Activated naive CD4-positive, alpha-beta T cell treated with anti-CD3 and anti-CD28 coated beads, Interleukin-2, amount 50 U/mL, for 72 hours (primary cell): ENCODE data around the gene DUOX2. TPM values are rescaled to one million over a fixed set of nuclear protein-coding genes. Genes with fewer than 3 reads are reported as not detected.
"Not testable (repeated sequence)": the region's sequence is repeated elsewhere in the genome, so short reads cannot be mapped to it uniquely, and the experiment has no call there.

Source experiments
- ATAC-seq, 2 donors: fragments of 150-1000 bp; cut with Tn5 transposase; 2 replicates each; pipeline ENCODE4 v1.10.0; 2021; ENCODE audit warnings: mild to moderate bottlenecking in 2 of 2, moderate library complexity in 2 of 2
- DNase-seq, 2 donors: peaks; one replicate each; pipeline ENCODE4 v3.0.0; 2021 to 2022; ENCODE audit warnings: low spot score in 2 of 2
- H3K27ac Mint-ChIP-seq, 2 donors: one replicate each; pipeline ENCODE4 v1.8.0; 2022; ENCODE audit warnings: mild to moderate bottlenecking in 2 of 2, mixed read lengths in 2 of 2
- H3K36me3 Mint-ChIP-seq, 2 donors: one replicate each; pipeline ENCODE4 v1.8.0; 2022; ENCODE audit warnings: mixed read lengths in 2 of 2
- H3K9me3 Mint-ChIP-seq, 2 donors: one replicate each; pipeline ENCODE4 v1.8.0; 2022; ENCODE audit warnings: mixed read lengths in 2 of 2
- total RNA-seq, 2 donors: library from RNA; stranded (reverse); gene quantifications; one replicate each; pipeline ENCODE4 v1.2.3, GENCODE V29; 2022

DUOX2 gene
- total RNA-seq, 2 donors from 2014 or later = 0.16 to 0.36 TPM

DNA sequence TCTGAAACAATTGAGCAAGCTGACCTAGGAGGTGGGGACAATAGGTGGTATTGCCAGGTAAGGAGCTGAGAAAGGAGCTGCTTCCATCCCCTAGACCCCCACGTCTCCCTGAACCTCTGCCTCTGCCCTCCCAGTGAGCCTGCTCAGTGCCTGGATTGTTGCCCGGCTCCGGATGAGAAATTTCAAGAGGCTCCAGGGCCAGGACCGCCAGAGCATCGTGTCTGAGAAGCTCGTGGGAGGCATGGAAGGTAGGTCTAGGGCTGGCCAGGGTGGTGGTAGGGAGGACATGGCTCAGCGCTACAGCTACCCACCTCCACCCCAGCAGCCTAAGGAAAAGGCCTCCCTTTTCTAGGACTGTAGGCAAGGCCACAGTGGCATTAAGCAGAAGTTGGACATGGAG, 29.1 kb upstream of the DUOX2 start:
- no peaks in the 10 kb centered on the region for H3K9me3 Mint-ChIP-seq
- ATAC-seq (no peak), DNase-seq (no peak)
- H3K36me3 Mint-ChIP-seq = no peaks in the 10 kb centered on the region
- H3K27ac Mint-ChIP-seq = no peak overlapping the region

GRCh38 chr15:45141386-45141785, 27.4 kb upstream of the DUOX2 start:
- no peak for ATAC-seq
- H3K9me3 Mint-ChIP-seq = no peaks in the 10 kb centered on the region
- DNase-seq = no peak
- no peaks in the 10 kb centered on the region for H3K36me3 Mint-ChIP-seq
- no peak overlapping the region for H3K27ac Mint-ChIP-seq

- ATAC-seq (no peak), DNase-seq (no peak)
- Mint-ChIP-seq H3K9me3 (no peaks in the 10 kb centered on the region), H3K36me3 (no peaks in the 10 kb centered on the region), H3K27ac (no peak overlapping the region)
Measured at GRCh38 chr15:45140557-45141250, 26.7 kb upstream of the DUOX2 start.

DNA sequence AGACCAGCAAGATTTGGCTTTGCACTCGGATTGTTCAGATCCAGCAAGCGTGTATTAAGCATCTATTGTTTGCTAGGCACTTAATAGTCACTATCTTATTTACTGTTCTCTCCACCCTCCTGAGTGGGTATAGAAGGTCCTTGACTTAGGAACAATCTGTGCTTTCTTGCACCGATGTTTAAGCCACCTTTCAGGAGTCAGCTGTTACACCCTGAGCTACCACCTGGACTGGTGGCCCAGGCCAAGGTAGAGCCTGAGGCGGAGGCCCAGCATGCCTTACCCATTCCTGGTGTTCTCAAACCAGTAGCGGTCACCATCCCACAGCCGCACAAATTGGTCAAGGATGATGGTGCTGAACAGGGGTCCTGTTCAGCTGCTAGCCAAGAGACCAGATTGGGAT, 25.8 kb upstream of the DUOX2 start:
- ATAC-seq = no peak
- no peak overlapping the region for H3K27ac Mint-ChIP-seq
- H3K9me3 Mint-ChIP-seq = no peaks in the 10 kb centered on the region
- peaks cover 0 to under 1% of the 10 kb centered on the region in 2 donors for H3K36me3 Mint-ChIP-seq
- DNase-seq = no peak

- Mint-ChIP-seq H3K27ac (no peak overlapping the region), H3K36me3 (peaks cover 0 to 5% of the 10 kb centered on the region in 2 donors), H3K9me3 (no peaks in the 10 kb centered on the region)
- ATAC-seq = no peak
- no peak for DNase-seq
Measured at GRCh38 chr15:45138814-45139765, 25.1 kb upstream of the DUOX2 start.

DNA sequence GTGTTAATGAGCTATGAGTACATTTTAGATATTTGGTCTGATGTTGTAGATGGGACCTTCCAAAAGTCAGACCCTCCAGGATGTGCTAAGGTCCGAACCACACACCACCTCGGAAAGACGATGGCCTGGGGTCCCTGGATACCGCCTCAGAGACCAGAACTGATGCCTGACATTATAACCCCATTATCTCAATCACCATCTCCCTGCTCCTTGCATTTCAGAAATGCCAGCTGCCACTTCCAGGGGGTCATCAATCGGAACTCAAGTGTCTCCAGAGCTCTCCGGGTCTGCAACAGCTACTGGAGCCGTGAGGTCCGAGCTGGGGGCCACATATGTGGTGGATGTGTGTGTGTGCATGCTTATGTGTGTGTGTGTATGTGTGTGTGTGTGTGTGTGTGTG, 23.7 kb upstream of the DUOX2 start:
- no peaks in the 10 kb centered on the region for H3K9me3 Mint-ChIP-seq
- ATAC-seq = no peak
- no peak overlapping the region for H3K27ac Mint-ChIP-seq
- DNase-seq = no peak
- peaks cover 0 to 5% of the 10 kb centered on the region in 2 donors for H3K36me3 Mint-ChIP-seq

GRCh38 chr15:45136378-45136764, 22.4 kb upstream of the DUOX2 start:
- Mint-ChIP-seq H3K27ac (no peak overlapping the region), H3K36me3 (peaks cover 0 to 5% of the 10 kb centered on the region in 2 donors), H3K9me3 (no peaks in the 10 kb centered on the region)
- DNase-seq (peak in 1 of 2 donors; percentile 22), ATAC-seq (no peak)

- H3K36me3 Mint-ChIP-seq, H3K9me3 Mint-ChIP-seq, H3K27ac Mint-ChIP-seq, DNase-seq: not testable (repeated sequence)
- ATAC-seq = peak in 1 of 2 donors; percentile 8
Measured at GRCh38 chr15:45135705-45136377, 21.9 kb upstream of the DUOX2 start.

DNA sequence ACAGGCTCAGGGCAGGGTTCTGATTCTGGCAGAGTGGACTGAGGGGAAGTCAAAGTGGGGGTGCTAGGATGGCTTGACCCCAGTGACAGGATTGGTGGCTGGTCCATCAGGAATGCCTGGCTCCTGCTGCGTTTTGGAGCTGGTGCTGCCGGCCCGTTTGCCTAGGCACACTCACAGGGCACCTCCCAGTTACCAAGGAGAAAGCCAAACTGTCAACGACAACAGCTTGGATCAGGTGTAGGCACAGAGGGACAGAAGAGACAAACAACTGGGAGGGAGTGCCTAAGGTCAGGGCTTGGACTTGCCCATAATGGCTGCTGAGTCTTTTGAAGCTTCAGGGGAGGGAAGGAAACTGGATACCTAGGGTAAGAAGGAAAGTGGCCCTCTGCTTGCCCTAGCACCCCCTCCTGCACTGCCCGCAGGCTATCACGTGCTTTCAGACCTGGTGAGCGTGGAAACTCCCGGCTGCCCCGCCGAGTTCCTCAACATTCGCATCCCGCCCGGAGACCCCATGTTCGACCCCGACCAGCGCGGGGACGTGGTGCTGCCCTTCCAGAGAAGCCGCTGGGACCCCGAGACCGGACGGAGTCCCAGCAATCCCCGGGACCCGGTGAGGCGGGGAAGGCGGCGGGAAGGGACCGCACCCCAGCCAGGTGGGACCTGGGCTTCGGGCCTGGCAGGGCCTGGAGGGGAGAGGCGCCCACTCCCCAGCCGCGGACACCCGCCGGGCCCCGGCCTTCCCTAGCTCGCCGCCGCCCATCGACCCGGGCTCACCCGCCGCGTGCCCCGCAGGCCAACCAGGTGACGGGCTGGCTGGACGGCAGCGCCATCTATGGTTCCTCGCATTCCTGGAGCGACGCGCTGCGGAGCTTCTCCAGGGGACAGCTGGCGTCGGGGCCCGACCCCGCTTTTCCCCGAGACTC, 21.0 kb upstream of the DUOX2 start:
- Mint-ChIP-seq H3K27ac (no peak overlapping the region), H3K9me3 (no peaks in the 10 kb centered on the region), H3K36me3 (peaks cover 5 to 6% of the 10 kb centered on the region in 2 donors)
- ATAC-seq = peak; percentile 53 to 56
- DNase-seq = peak in 1 of 2 donors; percentile 17

- no peak overlapping the region for H3K27ac Mint-ChIP-seq
- no peaks in the 10 kb centered on the region for H3K9me3 Mint-ChIP-seq
- DNase-seq = no peak
Measured at GRCh38 chr15:45134046-45134445, 20.1 kb upstream of the DUOX2 start.

DNA sequence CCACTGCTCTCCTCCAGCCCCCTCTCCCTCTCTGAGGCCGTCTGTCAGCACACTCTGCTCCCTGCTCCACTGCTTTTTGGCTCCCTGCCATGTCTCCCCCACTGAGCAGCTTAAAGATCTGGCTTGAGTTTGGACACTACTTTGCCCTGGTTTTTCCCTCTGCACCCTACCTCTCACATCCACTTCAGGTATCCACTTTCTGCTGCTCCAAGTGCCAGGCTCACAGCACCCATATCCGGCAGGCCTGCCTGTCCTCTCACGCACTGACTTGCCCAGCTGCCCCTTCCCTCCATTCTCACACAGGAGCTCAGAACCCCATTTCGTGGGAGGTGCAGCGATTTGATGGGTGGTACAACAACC, 19.6 kb upstream of the DUOX2 start:
- peaks cover 5 to 6% of the 10 kb centered on the region in 2 donors for H3K36me3 Mint-ChIP-seq
- H3K9me3 Mint-ChIP-seq = no peaks in the 10 kb centered on the region
- no peak overlapping the region for H3K27ac Mint-ChIP-seq
- ATAC-seq (no peak), DNase-seq (no peak)

More at GRCh38 chr15:45134046-45134445, 20.1 kb upstream of the DUOX2 start:
- ATAC-seq = no peak
- H3K36me3 Mint-ChIP-seq = peaks cover 5 to 6% of the 10 kb centered on the region in 2 donors

GRCh38 chr15:45132844-45133560, 19.0 kb upstream of the DUOX2 start:
- no peak for DNase-seq
- H3K27ac Mint-ChIP-seq = no peak overlapping the region
- peaks cover 5 to 6% of the 10 kb centered on the region in 2 donors for H3K36me3 Mint-ChIP-seq
- peak; percentile 27 to 32 for ATAC-seq
- H3K9me3 Mint-ChIP-seq = no peaks in the 10 kb centered on the region

DNA sequence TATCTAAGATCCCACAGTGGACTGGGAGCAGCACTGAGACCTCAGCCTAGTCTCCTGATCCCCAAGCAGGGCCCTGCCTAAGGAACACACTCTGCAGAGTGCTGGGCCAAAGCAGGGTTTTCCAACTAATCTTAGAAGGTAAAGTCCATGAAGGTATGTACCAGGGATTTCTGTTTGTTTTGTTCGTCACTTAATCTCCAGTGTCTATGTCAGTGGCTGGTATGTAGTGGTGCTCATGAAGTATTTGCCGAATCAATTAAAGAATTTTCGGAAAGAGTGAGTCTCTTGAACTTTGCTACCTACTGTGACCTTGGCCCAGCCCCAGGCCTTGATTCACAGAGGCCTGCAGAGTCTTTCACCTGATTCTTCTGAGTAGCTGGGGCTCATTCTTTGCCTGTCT, 17.5 kb upstream of the DUOX2 start:
- DNase-seq = no peak
- no peak for ATAC-seq
- Mint-ChIP-seq H3K9me3 (no peaks in the 10 kb centered on the region), H3K27ac (no peak overlapping the region), H3K36me3 (peaks cover 5 to 6% of the 10 kb centered on the region in 2 donors)

GRCh38 chr15:45130291-45131000, 16.5 kb upstream of the DUOX2 start:
- no peak overlapping the region for H3K27ac Mint-ChIP-seq
- ATAC-seq = no peak
- H3K36me3 Mint-ChIP-seq = peaks cover 5 to 6% of the 10 kb centered on the region in 2 donors
- DNase-seq = no peak
- no peaks in the 10 kb centered on the region for H3K9me3 Mint-ChIP-seq

GRCh38 chr15:45129651-45130129, 15.7 kb upstream of the DUOX2 start, which contains the start of the genes DUOX1 and DUOXA1:
DUOX1 (plus strand) TSS chr15:45129994; CDS start chr15:45131967, 1,973 bp downstream.
DUOXA1 (minus strand) TSS chr15:45129879; CDS start chr15:45123014, 6,865 bp downstream.
- ATAC-seq (peak; percentile 40 to 44), DNase-seq (peak in 1 of 2 donors; percentile 29)
- no peak within 1 kb of the TSS for H3K27ac Mint-ChIP-seq
- no peaks in the 10 kb centered on the region for H3K9me3 Mint-ChIP-seq
- H3K36me3 Mint-ChIP-seq = peaks cover 3 to 6% of the 10 kb centered on the region in 2 donors
